BJ (cell line): ENCODE measurements around the gene KDM4C. TPM values are rescaled to one million over a fixed set of nuclear protein-coding genes. Genes with fewer than 3 reads are reported as not detected.

Source experiments
- CTCF ChIA-PET: fragments of 350-600 bp; formaldehyde crosslinking; extraction: SDS; loops from one replicate; lab custom pipeline; 2021; ENCODE audit warnings: antibody characterized with exemption, inconsistent platforms; lab: Yijun Ruan, JAX
- POLR2A ChIA-PET: fragments of 300-600 bp; sonication (Branson Sonifier 250); formaldehyde crosslinking; extraction: SDS; loops from one replicate; lab custom pipeline; 2021; ENCODE audit warnings: antibody characterized with exemption; lab: Charles Lee
- DNase-seq: peaks from one replicate; pipeline ENCODE4 v3.0.0-alpha.2; 2011; ENCODE audit warnings: low read depth
- H3K27me3 ChIP-seq: 2 replicates; pipeline ENCODE4 v1.6.0; 2011; ENCODE audit warnings: low read length; ENCODE audit not compliant: control insufficient read depth, insufficient read depth
- H3K36me3 ChIP-seq: 2 replicates; pipeline ENCODE4 v1.5.1; 2011; ENCODE audit warnings: low read length; ENCODE audit not compliant: control insufficient read depth, insufficient read depth
- H3K4me3 ChIP-seq: 2 replicates; pipeline ENCODE4 v1.5.1; 2011; ENCODE audit warnings: low read depth, mild to moderate bottlenecking, control low read depth, low read length
- polyA plus RNA-seq: library from polyadenylated mRNA; depleted of rRNA; stranded (reverse); fragments of >200 nt; gene quantifications from 2 replicates; pipeline ENCODE4 v1.2.3, GENCODE V29; 2011
- TF ChIP-seq, protein P1 (sequence below): IDR thresholded peaks from 2 replicates; pipeline ENCODE4 v1.5.1; 2011; ENCODE audit warnings: low read depth, mild to moderate bottlenecking, control low read depth, inconsistent platforms, low read length, moderate library complexity; ENCODE audit not compliant: insufficient read depth

The KDM4C gene
- polyA plus RNA-seq, 1 experiment, result 11.3 TPM

DNA sequence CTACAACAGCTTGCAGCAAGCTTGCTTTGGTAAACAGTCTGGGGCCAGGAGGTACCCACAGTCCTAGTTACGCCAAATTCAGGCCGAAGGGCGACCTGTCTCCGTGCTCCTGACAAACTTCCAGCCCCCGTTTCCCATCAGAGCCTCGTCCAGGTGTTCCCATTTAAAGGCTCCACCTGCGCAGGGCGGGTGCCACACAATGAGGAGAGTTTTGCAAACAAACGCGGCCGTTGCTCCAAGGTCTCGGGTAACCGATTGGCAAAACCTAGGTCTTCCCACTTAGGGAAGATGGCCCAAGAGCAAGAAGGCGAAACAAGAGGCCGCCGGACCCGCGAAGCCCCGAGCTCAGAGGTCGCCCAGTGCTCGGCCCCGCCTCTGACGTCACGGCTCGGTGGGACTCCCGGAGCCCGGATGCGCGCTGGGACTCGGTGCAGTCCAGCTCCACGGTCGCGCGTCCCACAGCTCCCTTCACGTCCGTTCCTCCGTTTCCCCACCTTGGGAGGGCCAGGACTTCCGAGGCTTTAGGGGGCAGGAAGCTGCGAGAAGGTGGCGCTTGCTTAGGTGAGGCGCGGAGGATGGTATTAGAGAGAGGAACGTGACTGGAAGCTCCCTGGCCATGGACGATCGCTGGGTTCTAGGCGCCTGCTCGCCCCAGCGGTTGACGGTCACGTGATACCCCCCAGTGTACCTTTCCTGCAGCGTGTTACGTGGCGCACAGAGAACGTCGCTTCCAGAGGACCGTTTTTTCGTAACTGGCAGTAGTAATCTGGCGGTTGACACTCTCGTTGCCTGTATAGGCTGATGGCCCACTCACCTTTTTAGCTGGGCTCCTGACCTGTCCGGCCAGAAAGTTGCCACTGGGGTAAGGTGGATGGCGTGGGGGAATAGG is 41.8 kb upstream of the KDM4C start:
- DNase-seq, result no peak
- CTCF ChIA-PET, result no interaction called here

DNA sequence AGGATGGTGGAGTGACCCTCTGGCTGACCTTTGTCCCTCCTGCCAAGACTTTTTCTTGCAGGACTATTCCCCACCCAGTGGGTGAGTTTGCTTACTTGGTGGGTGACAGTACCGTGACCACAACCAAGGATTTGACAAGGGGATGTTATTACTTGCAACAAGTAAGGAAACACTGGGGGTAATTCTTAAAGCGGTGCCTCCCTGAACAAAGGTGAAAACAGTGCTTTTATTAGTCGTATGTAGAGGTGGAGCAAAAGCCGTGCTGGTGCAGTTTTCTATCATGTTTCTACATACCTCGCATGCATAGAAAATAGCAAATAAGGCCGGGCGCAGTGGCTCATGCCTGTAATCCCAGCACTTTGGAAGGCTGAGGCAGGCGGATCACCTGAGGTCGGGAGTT is 41.0 kb upstream of the KDM4C start:
- no peak for DNase-seq
- Histone ChIP-seq H3K36me3 (no peaks in the 10 kb centered on the region), H3K27me3 (no peaks in the 10 kb centered on the region), H3K4me3 (no peak overlapping the region)
- CTCF ChIA-PET, result no interaction called here
- TF ChIP-seq, protein P1, sequence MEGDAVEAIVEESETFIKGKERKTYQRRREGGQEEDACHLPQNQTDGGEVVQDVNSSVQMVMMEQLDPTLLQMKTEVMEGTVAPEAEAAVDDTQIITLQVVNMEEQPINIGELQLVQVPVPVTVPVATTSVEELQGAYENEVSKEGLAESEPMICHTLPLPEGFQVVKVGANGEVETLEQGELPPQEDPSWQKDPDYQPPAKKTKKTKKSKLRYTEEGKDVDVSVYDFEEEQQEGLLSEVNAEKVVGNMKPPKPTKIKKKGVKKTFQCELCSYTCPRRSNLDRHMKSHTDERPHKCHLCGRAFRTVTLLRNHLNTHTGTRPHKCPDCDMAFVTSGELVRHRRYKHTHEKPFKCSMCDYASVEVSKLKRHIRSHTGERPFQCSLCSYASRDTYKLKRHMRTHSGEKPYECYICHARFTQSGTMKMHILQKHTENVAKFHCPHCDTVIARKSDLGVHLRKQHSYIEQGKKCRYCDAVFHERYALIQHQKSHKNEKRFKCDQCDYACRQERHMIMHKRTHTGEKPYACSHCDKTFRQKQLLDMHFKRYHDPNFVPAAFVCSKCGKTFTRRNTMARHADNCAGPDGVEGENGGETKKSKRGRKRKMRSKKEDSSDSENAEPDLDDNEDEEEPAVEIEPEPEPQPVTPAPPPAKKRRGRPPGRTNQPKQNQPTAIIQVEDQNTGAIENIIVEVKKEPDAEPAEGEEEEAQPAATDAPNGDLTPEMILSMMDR, result no peak
- POLR2A ChIA-PET, result interaction anchor here (1.0 kb wide), 1 partner anchor 79 kb away, joined by 3 read pairs; no protein-coding TSS in a partner anchor

More for the DNA sequence above, 41.8 kb upstream of the KDM4C start:
- Histone ChIP-seq H3K4me3 (peak overlapping the region; percentile 28), H3K36me3 (no peaks in the 10 kb centered on the region), H3K27me3 (no peaks in the 10 kb centered on the region)
- POLR2A ChIA-PET, result interaction anchor here (1.0 kb wide), 1 partner anchor 79 kb away, joined by 3 read pairs; no protein-coding TSS in a partner anchor
- TF ChIP-seq, protein P1, result no peak

DNA sequence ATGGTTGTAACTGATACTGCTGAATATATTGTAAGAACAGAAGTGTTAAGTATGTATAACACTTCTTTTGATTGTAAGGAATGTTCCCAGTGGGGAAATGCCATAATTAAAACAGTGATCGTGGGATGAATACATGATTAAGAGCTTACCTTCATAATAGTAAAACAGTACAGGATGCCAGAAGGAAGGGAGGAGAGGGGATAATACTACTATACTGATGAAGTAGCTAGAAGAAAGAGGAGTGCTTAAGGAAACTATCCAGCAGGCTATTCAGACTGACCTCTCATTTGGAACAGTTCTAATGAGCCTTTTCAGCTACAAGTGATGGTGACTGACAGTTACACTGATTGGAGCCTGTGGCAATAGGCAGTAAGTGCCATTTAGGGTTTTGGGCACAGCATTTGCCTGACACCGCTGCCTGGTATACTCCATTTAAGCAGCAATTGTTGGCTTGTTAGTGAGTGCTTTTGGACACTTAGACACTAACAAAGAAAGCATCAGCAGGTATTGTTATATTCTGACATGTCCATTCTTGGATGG is 33.8 kb upstream of the KDM4C start:
- TF ChIP-seq, protein P1, result no peak
- ChIA-PET CTCF (no interaction called here), POLR2A (no interaction called here)
- H3K36me3 ChIP-seq, result no peaks in the 10 kb centered on the region
- H3K27me3 ChIP-seq, result no peaks in the 10 kb centered on the region
- no peak for DNase-seq
- H3K4me3 ChIP-seq, result no peak overlapping the region

DNA sequence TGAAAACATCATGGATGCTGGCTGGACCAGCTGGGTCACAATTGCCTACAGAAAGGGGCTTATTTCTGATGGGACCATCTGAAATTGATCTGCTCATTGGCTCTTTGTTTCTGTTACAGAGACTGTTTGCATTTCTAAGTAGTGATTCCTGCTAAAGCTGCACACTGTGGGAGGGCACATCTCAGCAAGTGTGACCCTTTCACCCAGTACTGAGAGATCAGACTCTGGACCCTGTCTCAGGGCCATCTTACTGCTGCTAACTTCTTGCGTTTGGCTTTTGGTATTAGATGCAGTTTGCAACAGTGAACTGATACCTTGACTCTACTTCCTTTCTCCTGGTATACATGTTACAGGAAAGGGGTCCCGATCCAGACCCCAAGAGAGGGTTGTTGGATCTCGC is 24.5 kb upstream of the KDM4C start:
- DNase-seq, result no peak
- ChIA-PET POLR2A (no interaction called here), CTCF (no interaction called here)
- TF ChIP-seq, protein P1, result no peak
- H3K36me3 ChIP-seq, result no peaks in the 10 kb centered on the region
- H3K27me3 ChIP-seq, result no peaks in the 10 kb centered on the region
- no peak overlapping the region for H3K4me3 ChIP-seq

DNA sequence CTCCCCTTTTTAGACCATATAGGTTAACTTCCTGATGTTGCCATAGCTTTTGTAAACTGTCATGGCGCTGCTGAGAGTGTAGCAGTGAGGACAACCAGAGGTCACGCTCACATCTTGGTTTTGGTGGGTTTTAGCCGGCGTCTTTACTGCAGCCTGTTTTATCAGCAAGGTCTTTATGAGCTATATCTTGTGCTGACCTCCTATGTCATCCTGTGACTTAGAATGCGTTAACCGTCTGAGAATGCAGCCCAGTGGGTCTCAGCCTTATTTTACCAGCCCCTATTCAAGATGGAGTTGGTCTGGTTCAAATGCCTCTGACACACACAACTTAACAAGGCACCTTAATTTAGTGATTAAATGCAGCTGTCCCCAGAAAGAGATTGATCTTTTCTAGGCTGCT is 23.9 kb upstream of the KDM4C start:
- ChIA-PET POLR2A (no interaction called here), CTCF (no interaction called here)
- no peaks in the 10 kb centered on the region for H3K36me3 ChIP-seq
- H3K4me3 ChIP-seq, result no peak overlapping the region
- TF ChIP-seq, protein P1, result no peak
- DNase-seq, result no peak
- no peaks in the 10 kb centered on the region for H3K27me3 ChIP-seq
